AML-193 (cell line): ENCODE data around the gene ZNF710.
"Not testable (repeated sequence)": the region's sequence is repeated elsewhere in the genome, so short reads cannot be mapped to it uniquely, and the experiment has no call there.

ENCODE experiments used
- DNase-seq, 2 experiments: peaks; one replicate each; lab custom pipeline; 2025; lab: John Stamatoyannopoulos, UW

Gene ZNF710

DNA sequence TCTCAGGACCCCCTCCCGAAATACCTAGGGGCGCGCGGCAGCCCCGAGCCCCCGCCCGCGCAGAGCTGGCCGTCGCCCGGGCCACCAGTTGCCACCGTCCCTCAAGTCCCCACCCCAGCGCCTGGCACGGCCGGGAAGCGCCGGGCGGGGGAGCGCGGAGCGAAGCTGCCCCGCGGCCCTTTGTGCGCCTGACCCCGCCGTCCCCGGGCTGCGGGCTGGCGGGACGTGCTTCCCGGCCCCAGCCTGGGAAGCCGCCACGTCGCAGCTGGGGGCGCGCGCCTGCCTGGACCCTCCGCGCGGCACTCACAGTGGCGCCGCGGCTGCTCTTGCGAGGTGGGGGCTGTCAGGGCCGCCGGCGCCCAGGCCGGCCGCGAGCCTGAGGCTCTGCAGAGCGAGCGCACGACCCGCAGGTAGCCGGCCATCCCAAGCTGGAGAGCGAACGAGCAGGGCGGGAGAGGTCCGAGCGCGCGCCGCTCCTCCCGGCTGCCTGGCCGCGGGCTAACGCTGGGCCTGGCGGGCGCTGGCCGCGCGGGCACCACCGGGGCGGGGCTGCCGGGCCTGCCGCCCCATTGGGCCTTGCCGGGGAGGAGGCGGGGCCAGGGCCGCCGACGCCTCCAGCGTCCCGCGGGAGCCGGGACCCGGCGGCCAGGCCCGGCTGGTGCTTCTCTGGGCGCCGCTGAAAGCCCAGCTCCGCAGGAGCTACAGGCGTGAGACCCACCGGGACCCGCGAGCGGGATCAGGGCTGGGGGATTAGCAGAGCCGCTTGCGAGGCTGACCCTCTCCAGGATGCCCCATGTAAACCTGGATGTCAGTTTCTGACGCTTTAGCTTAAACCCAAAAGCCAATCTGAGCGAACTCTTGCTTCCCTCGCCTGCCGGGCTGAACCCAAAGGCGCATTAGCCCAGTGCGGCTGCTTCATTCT is 101.1 kb downstream of the ZNF710 start, which contains the start of gene IDH2:
Gene IDH2, minus strand, starts transcription at position 500 of the 922 bp plus-strand sequence. Its CDS starts 78 bp downstream, at position 422.
- DNase-seq, result peak; percentile 48 to 64

DNA sequence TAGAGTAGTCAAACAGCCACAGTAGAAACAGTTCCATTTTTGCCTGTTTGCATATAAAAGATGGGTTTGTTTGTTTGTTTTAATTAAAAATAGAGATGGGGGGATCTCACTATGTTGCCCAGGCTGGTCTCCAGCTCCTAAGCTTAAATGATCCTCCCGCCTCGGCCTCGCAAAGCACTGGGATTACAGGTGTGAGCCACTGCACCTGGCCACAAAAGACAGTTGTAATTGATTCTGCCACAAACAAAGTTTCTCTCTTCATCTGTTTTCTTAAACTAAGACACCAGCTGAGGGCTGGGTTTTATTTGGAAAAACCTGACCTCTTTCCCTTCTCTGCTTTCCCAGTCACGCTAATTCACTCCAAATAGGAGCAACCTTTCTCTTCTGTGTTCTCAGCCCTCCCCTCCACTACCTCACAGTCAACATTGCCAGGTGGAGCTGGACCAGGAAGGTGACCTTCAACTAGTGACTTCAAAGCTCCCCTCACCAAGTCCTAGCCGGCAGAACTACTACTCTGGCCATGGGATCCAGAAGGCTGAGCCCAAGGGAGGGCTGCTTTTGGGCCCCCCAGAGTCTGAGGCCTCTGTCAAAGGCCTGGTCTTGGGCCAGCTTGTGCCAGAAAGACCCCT is 102.7 kb downstream of the ZNF710 start:
- DNase-seq, result no peak

DNA sequence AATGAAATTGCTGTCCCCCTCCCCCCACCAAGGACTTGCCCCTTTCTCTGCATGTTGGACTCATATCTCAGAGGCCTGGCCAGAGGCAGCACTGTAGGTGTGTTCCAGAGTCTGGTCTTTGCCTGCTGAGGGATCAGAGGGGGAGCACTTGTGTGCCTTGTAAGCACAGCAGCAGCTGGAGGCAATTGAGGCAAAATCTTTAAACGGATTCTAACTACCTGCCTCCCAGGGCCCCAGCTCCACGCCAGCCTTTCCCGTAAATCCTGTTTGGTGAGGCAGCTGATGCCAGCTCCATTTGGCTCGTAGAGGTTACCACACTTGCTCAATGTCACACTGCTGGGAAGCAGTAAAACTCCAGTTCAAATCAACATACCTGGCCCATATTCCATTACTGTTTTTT is 103.4 kb downstream of the ZNF710 start:
- no peak for DNase-seq

DNA sequence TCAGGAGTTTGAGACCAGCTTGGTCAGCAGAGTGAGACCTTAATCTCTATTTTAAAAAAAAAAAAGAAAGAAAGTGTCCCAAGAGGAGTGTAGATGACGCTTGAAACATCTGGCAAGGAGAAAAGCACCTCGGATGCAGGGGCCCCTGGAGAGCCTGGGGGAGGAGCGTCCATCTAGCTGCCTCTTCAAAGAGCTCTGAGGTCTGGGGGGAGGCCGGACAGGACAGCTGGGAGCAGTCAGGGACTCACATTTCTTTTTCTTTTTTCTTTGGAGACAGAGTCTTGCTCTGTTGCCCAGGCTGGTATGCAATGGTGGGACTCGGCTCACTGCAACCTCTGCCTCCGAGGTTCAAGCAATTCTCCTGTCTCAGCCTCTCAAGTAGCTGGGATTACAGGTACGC is 104.4 kb downstream of the ZNF710 start:
- DNase-seq, result no peak

DNA sequence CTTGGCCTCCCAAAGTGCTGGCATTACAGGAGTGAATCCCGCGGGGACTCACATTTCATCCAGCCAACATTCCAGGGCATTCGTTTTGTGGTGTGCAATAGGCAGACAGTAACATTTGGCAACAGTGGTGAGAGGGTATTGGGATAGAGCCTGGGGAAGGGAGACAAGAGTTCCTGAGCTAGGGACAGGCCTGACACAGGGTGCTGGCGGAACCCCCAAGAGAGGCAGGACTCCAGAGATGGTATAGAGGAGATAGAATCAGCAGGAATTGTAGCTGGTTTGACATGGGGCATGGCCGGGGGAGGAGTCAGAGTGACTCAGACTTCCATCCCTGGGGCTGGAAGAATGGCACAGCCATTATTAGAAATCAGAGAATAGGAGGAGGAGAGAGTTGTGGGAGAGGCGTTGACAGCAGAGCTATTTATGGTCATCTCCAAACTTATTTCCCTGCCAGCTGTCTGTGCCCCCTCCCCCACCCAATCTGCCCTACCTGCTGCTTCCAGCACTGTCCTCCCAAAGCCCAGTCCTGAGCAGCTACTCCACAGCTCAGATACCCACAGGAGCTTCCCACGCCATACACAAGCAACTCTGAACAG is 105.5 kb downstream of the ZNF710 start:
- DNase-seq, result no peak

DNA sequence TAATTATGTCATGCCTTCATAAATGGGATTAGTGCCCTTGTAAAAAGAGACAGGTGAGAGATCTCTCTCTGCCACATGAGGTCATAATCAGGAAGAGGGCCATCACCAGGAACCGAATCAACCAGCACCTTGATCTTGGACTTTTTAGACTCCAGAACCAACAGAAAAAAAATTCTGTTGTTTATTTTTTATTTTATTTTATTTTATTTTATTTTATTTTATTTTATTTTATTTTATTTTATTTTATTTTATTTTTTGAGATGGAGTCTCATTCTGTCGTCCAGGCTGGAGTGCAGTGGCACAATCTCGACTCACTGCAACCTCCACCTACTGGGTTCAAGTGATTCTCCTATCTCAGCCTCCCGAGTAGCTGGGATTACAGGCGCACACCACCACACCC is 106.9 kb downstream of the ZNF710 start:
- not testable (repeated sequence) for DNase-seq

DNA sequence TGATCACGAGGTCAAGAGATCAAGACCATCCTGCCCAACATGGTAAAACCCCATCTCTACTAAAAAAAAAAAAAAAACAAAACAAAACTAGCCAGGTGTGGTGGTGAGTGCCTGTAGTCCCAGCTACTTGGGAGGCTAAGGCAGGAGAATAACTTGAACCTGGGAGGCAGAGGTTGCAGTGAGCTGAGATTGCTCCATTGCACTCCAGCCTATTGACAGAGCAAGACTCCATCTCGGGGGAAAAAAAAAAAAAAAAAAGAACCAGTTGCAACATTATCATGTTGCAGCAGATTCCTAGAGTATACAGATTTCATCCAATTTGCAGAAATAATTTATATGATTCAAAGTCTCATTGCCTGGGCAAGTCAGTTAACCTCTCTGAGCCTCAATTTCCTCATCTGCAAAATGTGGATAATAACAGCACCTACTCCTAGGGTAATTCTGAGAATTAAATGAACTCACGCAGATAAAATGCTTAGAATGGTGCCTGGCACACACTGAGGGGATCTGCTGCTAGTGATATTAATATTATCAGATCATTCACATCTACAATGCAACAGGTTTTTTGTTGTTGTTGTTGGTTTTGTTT is 108.1 kb downstream of the ZNF710 start:
- not testable (repeated sequence) for DNase-seq

DNA sequence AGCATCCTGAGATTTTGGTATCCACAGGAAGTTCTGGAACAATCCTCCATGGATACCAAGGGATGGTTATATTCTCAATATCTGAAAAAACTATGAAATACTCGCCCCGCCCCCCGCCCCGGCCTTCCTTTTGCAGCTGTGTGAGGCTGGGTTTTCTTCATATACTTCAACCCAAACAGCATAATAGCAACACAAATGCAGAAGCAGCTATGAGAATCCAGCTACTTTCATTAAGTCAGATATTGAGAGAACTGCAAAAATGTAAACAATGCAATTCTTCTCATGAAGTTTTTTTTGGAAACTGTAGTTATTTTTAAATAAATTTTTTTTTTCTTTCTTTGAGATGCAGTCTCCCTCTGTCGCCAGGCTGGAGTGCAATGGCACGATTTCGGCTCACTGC is 112.0 kb downstream of the ZNF710 start:
- no peak for DNase-seq

DNA sequence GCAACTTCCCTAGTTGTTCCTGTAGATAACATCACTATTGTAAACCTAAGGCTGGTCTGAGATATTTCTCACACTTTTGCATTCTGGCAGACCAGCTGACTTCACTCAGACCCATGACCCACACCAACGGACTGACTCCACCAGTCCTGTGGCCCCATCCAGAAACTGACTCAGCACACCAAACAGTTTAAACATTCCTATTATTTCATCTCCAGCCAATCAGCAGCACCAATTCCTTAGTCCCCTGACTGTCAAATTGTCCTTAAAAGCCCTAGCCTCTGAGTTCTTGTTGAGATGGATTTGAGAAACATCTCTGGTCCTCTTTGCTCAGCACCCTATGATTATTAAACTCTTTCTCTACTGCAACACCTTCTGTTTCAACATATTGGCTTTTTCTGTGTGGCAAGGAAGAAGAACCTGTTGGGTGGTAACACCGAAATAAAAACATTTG is 113.4 kb downstream of the ZNF710 start:
- DNase-seq, result no peak

DNA sequence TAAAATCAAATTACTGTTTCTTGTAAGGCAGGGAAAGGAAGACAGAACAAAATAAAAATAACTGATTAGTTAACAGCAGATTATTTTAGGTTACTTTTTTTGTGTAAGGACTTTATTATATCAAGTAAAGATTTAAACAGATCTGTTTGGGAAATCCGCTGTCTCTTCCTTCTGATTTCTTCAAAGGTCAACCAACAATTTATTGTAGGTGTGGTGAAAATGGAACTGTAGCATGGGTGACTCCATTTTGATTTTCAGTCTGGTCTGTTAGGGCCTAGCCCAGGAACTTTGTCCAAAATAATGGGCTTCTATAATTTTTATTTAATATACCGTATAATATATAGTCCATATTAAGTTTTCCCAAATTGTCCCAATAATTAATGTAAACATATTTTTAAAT is 114.7 kb downstream of the ZNF710 start:
- no peak for DNase-seq

DNA sequence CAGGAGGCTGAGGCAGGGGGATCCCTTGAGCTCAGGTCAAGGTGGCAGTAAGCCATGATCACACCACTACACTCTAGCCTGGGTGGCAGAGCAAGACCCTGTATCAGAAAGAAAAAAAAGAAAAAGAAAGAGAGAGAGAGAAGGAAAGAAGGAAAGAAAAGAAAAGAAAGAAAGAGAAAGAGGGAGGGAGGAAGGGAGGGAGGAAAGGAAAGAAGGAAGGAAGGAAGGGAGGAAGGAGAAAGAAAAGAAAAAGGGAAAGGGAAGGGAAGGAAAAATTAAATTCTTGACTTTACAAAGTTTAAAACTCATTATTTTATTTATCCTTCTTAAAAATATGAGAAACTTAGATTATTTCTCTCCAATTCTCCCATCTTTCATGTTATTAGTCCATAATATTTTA is 118.2 kb downstream of the ZNF710 start:
- no peak for DNase-seq

DNA sequence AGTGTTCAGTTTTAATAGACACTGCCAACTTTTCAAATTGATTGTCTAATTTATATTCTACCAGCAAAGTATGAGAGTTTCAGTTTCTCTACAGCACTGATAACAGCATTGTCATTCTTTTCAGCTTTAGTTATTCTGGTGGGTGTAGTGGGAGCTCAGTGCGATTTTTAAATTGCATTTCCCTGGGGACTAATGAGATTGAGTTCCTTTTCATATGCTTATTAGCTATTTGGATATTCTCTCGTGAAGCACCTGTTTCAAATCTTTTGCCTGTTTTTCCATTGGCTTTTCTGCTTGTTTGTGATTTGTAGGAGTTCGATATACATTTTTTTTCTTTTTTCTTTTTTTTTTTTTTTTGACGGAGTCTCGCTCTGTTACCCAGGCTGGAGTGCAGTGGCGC is 120.0 kb downstream of the ZNF710 start:
- no peak for DNase-seq

DNA sequence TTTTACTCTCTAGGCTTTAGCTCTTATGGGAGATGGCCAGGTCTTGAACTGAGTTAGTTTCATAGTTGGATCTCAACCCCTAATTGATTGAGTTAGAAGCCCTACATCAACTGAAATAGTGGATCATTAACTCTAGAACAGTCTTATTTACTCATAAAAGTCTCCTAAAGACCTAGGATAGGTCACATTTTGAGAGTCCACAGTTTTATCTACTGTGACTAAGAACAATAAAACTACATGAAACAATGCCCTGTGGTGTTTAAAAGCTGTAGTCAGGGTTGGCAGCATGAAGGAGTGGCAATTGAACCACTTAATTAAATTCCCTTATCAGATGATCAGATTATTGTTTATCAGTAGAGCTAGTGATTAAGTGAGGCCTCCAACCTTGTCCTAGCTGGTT is 123.4 kb downstream of the ZNF710 start:
- DNase-seq, result no peak

DNA sequence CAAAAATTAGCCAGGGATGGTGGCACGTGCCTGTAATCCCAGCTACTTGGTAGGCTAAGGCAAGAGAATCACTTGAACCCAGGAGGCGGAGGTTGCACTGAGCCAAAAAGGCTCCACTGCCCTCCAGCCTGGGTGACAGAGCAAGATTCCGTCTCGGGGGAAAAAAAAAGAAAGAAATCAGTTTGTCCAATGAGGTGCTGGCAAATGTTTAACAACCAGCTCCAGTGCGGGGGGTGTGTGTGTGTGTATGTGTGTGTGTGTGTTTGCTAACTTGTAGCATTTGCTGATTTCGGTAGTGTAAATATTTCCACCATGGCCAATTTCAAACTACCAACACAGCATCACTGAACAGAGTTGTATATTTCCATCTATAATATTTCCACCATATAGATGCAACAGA is 124.9 kb downstream of the ZNF710 start:
- no peak for DNase-seq

DNA sequence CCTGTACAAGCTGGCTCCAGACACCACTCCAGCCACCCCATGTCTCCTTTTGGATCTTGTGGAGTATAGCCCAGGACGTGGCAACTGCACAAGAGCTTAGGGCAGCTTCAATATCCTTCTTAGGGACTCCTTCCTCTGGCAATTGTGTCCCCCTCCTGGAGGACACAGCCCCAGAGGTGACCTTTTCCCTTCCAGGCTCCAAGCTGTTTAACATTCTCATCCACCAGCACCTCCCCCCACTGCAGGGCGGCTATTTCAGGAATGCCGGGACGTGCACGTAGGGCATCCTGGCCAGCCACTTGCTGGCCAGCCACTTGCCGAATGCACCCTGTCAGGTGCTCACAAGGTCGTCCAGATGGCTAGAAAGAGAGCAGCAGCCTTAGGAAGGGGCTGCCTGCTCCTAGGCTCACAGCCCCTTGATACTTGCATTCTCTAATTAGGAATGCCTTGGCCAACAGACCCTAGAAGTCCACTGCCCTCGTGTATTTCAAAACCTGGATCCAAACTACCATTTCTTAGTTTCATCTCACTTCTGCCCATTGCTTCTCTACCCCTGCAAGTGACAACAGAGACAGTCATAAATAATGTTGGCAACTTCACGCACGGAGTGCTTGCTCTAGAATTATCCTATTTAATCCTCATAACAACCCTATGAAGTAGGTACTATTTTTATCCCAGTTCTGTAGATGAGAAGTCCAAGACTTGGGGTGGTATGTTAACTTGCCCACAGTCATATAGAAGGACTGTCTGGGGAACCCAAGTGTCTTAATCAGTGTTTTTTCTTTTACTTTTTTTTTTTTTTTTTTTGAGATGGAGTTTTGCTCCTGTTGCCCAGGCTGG is 125.7 kb downstream of the ZNF710 start:
- DNase-seq, result no peak

DNA sequence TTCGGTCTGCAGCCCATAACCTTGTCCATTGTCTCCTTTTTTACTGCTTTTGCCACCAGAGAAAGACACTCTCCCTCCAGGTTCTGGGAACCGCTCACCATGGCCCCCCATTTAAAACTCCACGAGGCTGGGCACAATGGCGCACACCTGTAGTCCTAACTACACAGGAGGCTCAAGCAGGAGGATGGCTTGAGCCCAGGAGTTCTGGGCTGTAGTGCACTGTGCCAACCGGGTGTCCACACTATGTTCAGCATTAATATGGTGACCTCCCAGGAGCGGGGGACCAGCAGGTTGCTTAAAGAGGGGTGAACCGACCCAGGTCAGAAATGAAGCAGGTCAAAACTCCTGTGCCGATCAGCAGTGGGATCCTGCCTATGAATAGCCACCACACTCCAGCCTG is 129.2 kb downstream of the ZNF710 start:
- DNase-seq, result no peak
